Smooth muscle cell (in vitro differentiated cells): ENCODE data around the gene SURF4. TPM values are rescaled to one million over a fixed set of nuclear protein-coding genes. Genes with fewer than 3 reads are reported as not detected.

Source experiments
- DNase-seq: peaks from one replicate; lab custom pipeline; 2025; ENCODE audit not compliant: unreplicated experiment; lab: John Stamatoyannopoulos, UW
- H2AFZ ChIP-seq: fragments of 200-600 bp; sonication (generic); 2 replicates; pipeline ENCODE4 v1.6.0; 2016; ENCODE audit warnings: antibody characterized with exemption, low read depth, mild to moderate bottlenecking
- H3F3A ChIP-seq: fragments of 200-600 bp; sonication (generic); 2 replicates; pipeline ENCODE4 v1.6.0; 2017; ENCODE audit warnings: antibody characterized with exemption, low read depth
- H3K27ac ChIP-seq: fragments of 200-600 bp; sonication (generic); 2 replicates; pipeline ENCODE4 v1.5.1; 2016; ENCODE audit warnings: low read depth, mild to moderate bottlenecking
- H3K27me3 ChIP-seq: fragments of 200-600 bp; sonication (generic); 2 replicates; pipeline ENCODE4 v1.6.1; 2016; ENCODE audit warnings: low read depth, mild to moderate bottlenecking
- H3K36me3 ChIP-seq: fragments of 200-600 bp; sonication (generic); 2 replicates; pipeline ENCODE4 v1.5.1; 2016; ENCODE audit warnings: low read depth
- H3K4me1 ChIP-seq: fragments of 200-600 bp; sonication (generic); 2 replicates; pipeline ENCODE4 v1.5.1; 2016; ENCODE audit warnings: low read depth
- H3K4me2 ChIP-seq: fragments of 200-600 bp; sonication (generic); 2 replicates; pipeline ENCODE4 v1.6.0; 2016; ENCODE audit warnings: mild to moderate bottlenecking
- H3K4me3 ChIP-seq: fragments of 200-600 bp; sonication (generic); 2 replicates; pipeline ENCODE4 v1.5.1; 2016; ENCODE audit warnings: mild to moderate bottlenecking
- H3K79me2 ChIP-seq: fragments of 200-600 bp; sonication (generic); 2 replicates; pipeline ENCODE4 v1.6.0; 2016; ENCODE audit warnings: low read depth, mild to moderate bottlenecking
- H3K9ac ChIP-seq: fragments of 200-600 bp; sonication (generic); 2 replicates; pipeline ENCODE4 v1.6.0; 2016; ENCODE audit warnings: low read depth
- H3K9me3 ChIP-seq: fragments of 200-600 bp; sonication (generic); replicated peaks from 2 replicates; pipeline ENCODE4 v1.5.1; 2016; ENCODE audit warnings: low read depth
- H4K20me1 ChIP-seq: fragments of 200-600 bp; sonication (generic); 2 replicates; pipeline ENCODE4 v1.6.0; 2016; ENCODE audit warnings: low read depth
- CTCF ChIP-seq: fragments of 200-600 bp; sonication (generic); IDR thresholded peaks from 2 replicates; pipeline ENCODE4 v1.5.1; 2017; ENCODE audit warnings: borderline replicate concordance, mild to moderate bottlenecking, antibody characterized with exemption; ENCODE audit not compliant: insufficient read depth, poor library complexity, severe bottlenecking
- WGBS: methylation state at CpG from one replicate; pipeline ENCODE4 v1.1.7; 2016; ENCODE audit warnings: low lambda C conversion rate; 5-methylcytosine and 5-hydroxymethylcytosine counted together
- polyA plus RNA-seq: library from polyadenylated mRNA; unstranded; fragments of >200 nt; fragmentation: Nextera tagmentation; extraction: Ambion mirVana; gene quantifications from 2 replicates; pipeline ENCODE4 v1.2.1, GENCODE V29; 2016
- total RNA-seq: library from RNA; depleted of rRNA; stranded (reverse); fragments of >200 nt; gene quantifications from 2 replicates; pipeline ENCODE4 v1.2.3, GENCODE V29; 2014

Gene SURF4
- total and polyA plus RNA-seq, 2 experiments from 2014 or later = 353 to 396 TPM

- Histone ChIP-seq H2AFZ (no peak overlapping the region), H4K20me1 (peaks cover 21% of the 10 kb centered on the region), H3F3A (no peaks in the 10 kb centered on the region), H3K36me3 (no peaks in the 10 kb centered on the region), H3K9ac (no peak overlapping the region), H3K79me2 (peaks cover 20% of the 10 kb centered on the region), H3K27ac (no peak overlapping the region), H3K4me2 (no peak overlapping the region), H3K4me3 (no peak overlapping the region), H3K4me1 (peaks cover 6% of the 10 kb centered on the region), H3K27me3 (no peaks in the 10 kb centered on the region), H3K9me3 (no peaks in the 10 kb centered on the region)
- DNase-seq = no peak
- WGBS = 83% methylated on average over 12 of the region's 12 CpGs
- TF ChIP-seq CTCF = no peak
Observed at GRCh38 chr9:133342069-133342406, 33.8 kb downstream of the SURF4 start.

GRCh38 chr9:133341369-133342068 is 34.3 kb downstream of the SURF4 start:
- Histone ChIP-seq H3K27me3 (no peaks in the 10 kb centered on the region), H3K4me1 (peaks cover 1% of the 10 kb centered on the region), H3K27ac (no peak overlapping the region), H3K9ac (no peak overlapping the region), H3K79me2 (peaks cover 16% of the 10 kb centered on the region), H3K36me3 (no peaks in the 10 kb centered on the region), H3K4me3 (no peak overlapping the region), H3K4me2 (no peak overlapping the region), H2AFZ (no peak overlapping the region), H3K9me3 (no peaks in the 10 kb centered on the region), H3F3A (no peaks in the 10 kb centered on the region), H4K20me1 (peaks cover 16% of the 10 kb centered on the region)
- TF ChIP-seq CTCF = no peak
- DNase-seq = no peak
- WGBS = 97% methylated on average over 15 of the region's 15 CpGs

GRCh38 chr9:133340916-133341315 is 34.9 kb downstream of the SURF4 start:
- Histone ChIP-seq H3K4me3 (no peak overlapping the region), H3K9ac (no peak overlapping the region), H3K79me2 (peaks cover 10% of the 10 kb centered on the region), H3F3A (no peaks in the 10 kb centered on the region), H3K36me3 (no peaks in the 10 kb centered on the region), H4K20me1 (peaks cover 10% of the 10 kb centered on the region), H3K9me3 (no peaks in the 10 kb centered on the region), H3K4me1 (no peaks in the 10 kb centered on the region), H3K27me3 (no peaks in the 10 kb centered on the region), H3K4me2 (no peak overlapping the region), H3K27ac (no peak overlapping the region), H2AFZ (no peak overlapping the region)
- 94% methylated on average over 13 of the region's 13 CpGs for WGBS
- DNase-seq = no peak
- TF ChIP-seq CTCF = no peak

- no peak overlapping the region for H3K4me2 ChIP-seq
- no peak overlapping the region for H2AFZ ChIP-seq
- H4K20me1 ChIP-seq = peaks cover 6% of the 10 kb centered on the region
- H3K4me3 ChIP-seq = no peak overlapping the region
- no peaks in the 10 kb centered on the region for H3F3A ChIP-seq
- DNase-seq = no peak
- no peaks in the 10 kb centered on the region for H3K27me3 ChIP-seq
- H3K9ac ChIP-seq = no peak overlapping the region
- no peak for TF ChIP-seq CTCF
- H3K4me1 ChIP-seq = peaks cover 2% of the 10 kb centered on the region
- no peaks in the 10 kb centered on the region for H3K36me3 ChIP-seq
- H3K79me2 ChIP-seq = peaks cover 10% of the 10 kb centered on the region
- H3K9me3 ChIP-seq = no peaks in the 10 kb centered on the region
- no peak overlapping the region for H3K27ac ChIP-seq
- WGBS = 95% methylated on average over 3 of the region's 3 CpGs
Observed at GRCh38 chr9:133340256-133340655, 35.6 kb downstream of the SURF4 start.
